Measurements from ENCODE around the gene ALK.

The ALK gene

DNA sequence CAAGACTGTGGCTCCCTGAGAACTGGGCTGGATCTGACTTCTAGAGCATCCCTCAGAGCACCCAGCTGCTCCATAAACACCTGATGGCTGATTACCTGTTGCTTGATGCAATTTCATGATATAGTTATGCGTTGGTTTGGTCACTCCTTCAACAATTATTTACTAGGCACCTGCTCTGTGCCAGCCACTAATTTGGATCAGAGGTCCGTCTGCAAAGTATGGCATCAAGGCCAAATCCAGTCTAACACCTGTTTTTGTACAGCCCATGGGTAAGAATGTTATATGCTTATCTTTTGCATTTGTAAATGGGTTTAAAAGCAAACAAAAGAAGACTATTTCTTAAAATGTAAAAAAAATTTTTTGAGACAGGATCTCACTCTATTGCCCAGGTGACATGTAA is 348.2 kb downstream of the ALK start:
- DNase-seq = no peak

DNA sequence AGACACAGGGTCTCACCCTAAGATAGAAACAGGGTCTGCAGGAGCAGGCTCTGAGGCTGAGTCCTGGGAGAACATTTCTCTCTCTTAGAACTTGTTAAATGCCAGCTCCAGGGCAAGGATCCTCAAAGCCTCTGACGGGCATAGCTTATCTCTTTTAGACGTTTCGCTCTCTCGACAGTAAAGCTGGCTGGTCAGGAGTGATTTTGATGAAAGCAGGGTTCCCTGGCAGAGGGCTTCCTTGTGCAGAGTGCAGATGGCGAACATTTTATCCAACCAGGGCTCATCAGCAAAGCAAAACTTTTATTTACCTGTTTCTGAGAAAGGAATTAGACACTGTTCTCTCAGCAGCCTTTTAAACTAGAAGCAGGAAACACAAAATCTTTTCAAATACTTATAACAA is 350.8 kb downstream of the ALK start:
- no peak for DNase-seq

DNA sequence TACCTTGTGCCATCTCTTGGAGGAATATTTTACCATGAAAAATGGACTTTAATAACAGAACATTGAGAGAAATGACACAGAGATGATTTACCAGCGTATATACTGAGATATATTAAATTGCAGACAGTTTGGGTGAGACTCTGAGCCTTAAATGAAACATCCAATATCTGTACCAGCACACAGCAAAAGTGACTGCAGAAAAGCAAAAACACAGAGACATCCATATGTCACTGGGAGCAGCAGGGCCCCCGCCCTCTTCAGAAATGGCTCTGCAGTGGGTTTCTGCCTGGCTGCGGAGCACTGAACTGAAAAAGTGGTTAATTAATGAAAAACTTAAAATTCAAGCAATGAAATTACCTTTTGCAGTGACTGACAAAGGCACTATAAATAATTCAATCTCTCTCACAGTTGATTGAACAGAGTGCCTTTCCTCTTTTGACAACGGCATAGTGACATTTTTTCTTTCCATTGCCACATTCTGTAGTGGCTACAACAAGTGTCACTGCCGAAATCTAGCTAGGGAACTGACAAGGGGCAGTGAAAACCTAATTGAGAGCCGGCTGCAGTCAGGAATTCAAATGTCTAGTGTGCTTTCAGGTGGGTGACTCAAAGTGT is 353.4 kb downstream of the ALK start:
- no peak for DNase-seq

DNA sequence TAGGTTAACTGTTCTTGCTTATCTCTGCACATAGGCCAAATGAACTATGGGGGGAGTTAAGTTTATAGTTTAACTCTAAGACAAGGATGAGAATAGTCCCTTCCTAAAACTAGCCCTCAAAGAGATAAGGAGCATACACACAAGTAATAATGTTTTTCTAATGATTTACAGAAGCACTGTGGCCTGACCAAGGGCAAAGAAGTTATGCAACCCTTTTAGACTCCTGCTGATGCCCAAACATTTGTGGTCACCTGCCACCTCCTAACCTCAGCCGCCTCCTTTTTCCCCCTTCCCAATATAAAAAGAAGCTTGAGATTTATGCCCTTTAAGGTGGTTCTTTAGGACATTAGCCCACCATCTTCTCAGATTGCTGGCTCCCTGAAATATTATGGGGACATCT is 357.7 kb downstream of the ALK start:
- no peak for DNase-seq

DNA sequence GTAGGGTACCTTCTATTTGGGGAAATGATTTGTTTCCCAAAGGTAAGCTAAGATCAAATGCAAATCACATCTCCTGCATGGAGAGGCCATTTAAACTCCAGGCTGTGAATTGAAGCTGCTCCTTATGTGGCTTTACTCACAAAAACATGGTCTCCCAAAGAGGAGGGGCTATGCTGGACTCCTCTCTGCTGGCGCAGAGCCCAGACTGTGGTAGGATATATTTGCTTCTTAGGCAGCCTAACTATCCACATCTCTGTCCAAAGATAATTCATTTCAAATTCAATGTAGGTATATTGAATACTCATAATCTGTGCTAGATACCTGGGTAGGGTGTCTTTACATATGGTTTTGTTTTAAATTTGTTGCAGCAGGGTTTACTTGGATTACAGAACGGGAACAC is 358.5 kb downstream of the ALK start:
- DNase-seq = no peak

DNA sequence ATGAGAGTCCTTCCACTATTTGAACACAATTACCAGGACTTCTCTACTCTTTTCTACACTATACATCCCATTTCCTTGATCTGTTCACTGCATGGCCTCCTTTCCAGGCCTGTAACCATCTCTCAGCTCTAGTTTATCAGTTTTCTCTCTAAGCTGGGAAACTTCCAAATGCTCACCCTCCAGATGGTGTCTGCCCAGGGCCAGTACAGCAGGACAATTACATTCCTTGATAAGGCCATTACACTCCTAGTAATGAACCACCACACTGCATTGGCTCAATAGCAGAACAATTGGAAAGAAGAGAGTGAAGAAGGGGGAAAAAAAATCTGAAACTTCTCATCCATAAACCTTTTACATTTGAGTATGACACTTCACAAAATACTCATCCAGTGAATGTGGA is 359.1 kb downstream of the ALK start:
- no peak for DNase-seq

DNA sequence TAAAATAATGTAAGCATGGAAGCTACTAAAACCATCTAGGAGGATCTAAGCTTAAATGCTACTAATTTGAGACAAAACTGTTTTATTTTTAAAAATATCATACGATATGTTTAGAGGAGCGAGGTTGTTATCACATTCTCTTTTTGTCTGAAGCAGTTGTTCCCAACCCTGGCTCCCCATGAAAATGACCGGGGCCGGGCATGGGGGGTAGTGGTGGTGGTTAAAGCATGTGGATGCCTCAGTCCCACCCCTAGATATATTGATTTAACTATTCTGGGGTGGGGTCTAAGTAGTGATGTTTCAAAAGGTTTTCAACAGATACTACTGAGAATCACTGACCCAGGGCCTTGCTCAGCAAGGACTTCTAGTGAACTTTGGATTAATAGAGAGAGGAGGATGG is 359.8 kb downstream of the ALK start:
- DNase-seq = no peak

DNA sequence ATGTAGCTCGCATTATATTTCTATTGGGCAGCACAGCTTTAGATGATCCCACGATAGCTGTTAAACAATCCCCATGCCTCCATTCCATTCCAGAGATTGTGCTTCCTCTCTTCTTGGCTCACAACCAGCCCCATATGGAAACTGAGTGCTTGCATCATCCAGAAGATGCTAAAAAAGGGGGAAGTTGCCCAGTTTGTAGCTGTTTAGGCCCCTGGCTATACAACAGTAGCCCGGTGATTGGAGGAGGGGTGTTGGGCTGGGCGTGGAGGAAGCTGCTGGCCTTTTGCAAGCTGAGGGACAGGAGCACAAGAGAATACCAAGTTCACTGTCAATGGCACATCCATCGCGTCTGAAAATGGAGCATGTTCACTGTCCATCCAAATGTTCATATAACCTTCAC is 360.2 kb downstream of the ALK start:
- no peak for DNase-seq

DNA sequence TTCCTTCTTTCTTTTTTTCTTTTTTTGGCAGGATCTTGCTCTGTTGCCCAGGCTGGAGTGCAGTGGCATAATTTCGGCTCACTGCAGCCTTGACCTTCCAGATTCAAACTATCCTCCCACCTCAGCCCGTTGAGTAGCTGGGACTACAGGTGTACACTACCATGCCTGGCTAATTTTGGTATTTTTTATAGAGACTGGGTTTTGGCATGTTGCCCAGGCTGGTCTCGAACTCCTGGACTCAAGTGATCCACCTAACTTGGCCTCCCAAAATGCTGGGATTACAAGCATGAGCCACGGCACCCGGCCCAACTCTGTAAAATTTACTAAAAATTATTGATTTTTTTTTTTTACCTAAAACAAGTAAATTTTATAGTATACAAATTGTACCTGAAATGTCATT is 360.8 kb downstream of the ALK start:
- DNase-seq = no peak

DNA sequence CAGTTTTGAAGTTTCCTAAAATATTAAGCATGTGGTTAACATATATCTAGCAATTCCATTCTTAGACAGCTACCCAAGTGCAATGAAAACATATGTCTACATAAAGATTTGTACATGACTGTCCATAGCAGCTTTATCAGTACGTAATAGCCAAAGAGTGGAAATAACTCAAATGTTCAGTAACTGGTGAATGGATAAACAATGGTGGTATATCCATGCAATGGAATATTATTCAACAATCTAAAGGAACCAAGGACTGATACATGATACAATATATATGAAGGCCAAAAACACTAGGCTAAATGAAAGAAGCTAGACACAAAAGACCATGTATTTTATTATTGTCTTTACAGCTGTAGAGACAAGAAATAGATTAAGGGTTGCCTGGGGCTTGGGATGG is 361.4 kb downstream of the ALK start:
- DNase-seq = no peak

DNA sequence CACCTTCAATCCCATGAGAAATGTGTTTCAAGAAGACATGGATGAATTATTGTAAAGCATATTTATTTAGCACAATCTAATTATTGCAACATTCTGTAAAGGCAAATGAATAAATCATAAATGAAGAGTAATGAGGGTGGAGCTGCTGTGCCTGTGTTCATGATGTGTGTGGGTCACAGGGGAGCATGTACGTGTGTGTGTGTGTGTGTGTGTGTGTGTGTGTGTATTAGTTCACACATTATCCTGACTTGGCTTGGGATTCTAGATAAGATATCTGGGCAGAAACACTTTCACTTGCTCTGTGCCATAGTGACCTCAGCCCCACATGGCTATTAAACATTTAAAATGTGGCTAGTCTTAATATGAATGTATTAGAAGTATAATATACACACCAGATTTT is 361.8 kb downstream of the ALK start:
- DNase-seq = no peak

DNA sequence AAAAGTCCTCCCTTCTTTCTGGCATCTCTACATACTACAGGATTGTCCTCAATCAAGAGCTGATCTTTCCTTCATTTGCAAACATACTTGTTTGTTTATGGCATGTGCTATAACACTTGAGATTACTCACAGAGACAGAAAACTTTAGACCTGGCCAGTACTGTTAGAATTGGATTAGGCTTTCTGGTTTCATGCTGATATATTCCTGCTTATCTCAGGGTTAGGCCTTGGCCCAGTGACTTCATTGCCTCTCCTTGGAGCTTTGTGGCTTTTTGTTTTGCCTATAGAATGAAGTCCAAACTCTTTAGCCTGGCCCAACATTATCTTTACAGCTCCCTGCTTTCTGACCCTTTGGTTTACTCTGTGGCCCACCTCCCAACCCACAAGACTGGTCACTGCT is 363.3 kb downstream of the ALK start:
- no peak for DNase-seq

DNA sequence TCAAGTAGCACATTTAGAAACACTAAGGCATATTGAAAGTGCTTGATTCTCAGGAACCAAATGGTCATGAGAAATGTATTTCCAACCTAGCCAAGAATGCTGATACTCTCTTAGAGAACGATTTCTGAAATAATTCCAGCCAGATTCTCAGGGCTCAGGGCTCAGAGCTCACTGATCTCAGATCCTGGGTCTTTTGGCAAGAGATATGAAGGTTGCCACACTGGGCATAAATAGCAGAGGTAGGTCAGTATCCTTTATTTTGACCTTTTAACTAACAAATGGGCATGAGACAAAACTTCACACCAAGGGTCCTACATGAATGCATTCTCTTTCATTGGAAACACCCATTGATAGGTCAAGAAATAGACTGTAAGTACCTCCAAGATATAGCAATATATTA is 364.1 kb downstream of the ALK start:
- DNase-seq = no peak

DNA sequence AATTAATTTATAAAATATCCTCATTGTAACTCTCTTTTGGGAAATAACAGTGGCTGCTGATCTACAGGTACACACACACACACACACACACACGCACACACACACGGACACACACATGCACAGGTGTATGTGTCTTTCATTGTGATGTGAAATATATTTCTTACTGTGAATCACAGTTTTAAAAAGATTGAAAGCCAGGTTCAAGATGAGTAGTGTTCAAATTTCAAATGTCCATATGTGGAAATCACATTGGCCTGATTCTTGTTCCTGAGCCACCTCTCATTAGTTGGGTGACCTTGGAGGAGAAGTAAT is 372.4 kb downstream of the ALK start:
- no peak for DNase-seq

DNA sequence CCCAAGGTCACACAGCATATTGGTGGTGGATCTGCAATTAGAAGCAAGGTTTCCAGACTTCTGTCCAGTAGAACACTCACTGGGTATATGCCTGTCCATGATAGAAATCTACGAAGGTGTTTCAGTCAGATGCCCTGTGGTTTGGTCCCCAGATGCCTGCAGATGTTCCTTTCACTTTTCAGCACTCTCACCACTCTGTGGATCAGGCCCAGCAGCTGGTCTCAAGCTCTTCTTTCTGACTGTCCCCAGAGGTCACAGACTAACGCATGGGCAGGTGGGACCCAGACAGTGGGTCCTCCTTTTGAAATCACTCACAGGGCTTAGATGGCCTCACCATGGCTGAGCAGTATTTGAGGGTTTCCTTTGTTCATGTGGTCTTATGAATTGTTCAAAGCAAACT is 376.5 kb downstream of the ALK start:
- no peak for DNase-seq

DNA sequence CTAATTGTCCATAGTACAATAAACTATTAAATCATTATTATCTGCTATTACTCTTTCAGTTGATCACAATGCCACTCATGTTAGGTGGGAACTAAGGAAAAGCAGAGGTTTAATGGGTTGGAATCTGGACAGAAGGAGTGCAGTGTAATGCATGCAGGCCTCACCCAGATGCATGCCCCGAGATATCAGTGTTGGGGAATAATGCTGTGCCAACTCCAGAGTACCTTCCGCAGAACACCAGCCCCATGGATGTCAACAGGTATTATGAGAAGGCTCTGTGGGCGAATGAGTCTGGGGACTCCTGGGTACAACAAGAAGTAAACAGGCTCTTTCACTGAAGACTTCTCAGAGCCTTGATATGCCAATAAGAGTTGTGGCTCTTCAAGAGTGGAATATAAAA is 377.4 kb downstream of the ALK start:
- no peak for DNase-seq

DNA sequence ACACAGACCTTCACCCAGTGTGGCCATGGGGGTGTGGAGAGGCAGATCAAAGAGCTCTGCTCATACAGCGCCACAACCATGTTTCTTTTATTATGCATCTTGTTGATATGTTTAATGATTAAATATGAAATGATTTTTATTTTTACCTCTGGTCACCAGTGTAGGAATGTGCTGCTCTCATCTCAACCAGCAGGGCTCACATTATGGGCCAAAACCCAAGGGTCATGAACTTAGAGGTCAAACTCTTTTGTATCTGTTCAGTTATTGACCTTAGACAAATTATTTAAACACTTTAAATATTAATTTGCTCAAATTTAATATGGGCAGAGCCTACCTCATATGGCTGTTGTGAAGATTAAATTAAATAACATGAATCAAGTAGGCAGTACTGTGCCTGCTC is 386.2 kb downstream of the ALK start:
- no peak for DNase-seq

DNA sequence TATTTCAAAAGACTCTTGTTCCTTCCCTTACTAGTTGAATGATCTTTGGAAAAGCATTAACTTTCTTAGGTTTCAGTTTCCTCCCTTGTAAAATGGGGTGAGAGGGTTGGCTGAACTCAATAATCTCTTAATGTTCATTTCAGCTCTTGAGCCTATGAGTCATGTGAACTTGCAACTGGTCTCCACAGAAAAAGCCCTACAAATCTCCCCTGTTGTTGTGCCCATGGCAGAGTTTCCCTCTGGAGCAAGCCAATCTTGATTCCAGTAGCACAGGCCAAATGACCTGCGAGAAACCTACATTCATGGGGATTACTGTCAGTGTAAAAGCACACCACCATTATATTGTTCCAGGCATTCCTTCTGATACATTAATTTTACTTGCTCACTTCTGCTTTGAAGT is 388.9 kb downstream of the ALK start:
- no peak for DNase-seq

DNA sequence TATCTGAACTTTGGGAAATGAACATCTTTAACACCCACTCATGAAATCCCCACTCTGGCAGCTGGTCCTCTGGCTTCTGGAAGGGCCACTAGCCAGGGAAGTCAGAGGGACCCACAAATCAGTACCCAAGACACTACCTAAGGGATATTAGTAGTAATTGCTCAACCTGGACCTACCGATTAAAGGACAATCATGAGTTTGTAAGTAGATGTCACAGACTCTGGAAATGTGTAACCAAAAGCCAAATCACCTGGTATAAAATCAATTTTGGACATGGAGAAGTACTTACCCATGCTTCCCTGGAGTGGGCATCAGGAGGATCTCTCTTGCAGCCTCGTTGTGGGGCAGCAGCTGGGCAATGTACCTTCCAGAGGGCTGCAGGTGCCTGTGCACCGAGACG is 389.8 kb downstream of the ALK start:
- DNase-seq = no peak

DNA sequence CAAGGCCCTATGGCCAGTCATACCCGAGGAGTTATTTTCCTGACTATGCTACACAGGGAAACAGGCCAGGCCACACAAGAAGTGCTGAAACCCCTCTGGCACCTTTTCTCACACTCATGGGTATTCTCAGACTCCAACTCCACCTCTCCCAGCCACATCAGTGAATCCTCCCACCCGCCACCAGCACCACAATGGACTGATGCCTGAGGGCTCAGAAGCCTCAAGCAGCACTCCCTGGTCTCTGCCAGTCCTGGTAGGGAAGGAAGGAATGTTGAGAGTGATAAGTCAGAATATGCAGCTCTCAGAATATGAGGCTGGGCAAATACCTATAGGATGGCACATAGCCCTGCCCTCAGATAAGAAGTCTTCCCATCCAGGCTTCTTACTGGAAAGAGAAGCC is 391.1 kb downstream of the ALK start:
- DNase-seq = no peak

DNA sequence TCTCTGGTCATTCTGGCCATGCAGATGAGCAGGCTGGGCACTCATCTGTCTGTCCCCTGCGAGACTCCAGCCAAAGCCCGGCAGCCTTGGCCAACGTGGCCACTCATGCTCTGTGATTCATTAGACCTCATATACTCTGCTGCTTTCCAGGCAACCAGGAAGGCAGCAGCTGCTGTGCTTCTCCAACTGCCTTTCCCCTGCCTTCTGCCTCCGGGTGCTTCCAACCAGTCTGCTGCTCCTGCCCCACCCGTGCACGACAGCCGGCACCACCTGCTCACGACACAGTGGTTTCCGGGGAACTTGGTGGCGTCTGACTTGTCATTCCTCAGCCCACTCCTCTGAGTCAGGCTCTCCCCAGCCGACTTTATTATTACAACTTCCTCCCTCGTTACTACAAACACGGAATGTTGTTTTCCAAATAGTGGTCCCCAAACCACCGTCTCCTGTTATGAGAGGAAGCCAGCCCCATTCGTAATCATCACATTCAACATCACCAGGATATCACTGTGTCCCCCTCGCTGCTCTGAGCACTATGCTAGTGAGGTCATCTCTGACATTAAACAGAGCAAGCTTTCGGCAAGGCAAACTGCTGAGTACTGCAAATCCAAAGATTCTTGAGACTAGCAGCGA is 392.4 kb downstream of the ALK start:
- no peak for DNase-seq

DNA sequence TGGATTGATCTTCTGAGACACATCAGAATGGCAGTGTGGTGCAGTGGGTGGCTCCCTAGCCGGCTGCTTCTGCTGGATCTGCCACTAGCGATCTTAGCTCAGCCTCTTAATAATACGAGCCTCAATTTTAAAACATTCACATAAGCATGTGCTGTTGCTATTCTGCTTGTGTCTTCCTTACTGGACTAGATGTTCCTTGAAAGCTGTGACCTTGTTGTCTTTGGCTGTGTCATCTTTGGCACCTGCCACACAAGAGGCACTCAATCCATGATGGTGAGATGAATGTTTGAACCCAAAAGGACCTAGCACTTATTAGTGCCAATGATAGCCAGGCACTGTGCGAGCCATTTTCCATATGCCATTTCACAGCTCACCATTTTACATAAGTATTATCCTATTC is 393.0 kb downstream of the ALK start:
- no peak for DNase-seq

DNA sequence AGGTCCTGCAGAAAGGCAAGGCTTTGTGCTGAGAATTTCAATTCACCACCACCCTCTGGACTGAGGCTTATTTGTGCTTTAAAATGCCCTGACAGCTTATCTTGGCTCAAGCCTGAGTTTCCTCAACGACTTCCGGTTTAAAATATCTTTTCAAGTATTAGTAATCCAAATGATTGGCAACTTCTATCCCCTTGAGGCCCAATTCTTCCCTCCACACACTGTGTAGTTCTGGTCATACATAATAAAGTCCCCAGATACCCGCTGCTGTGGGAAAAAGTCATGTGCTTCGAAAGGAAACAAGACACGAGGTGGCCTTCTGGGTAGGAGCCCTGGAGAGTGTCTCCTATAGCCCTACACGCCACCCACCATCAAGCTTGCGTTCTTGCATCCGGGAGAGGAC is 393.4 kb downstream of the ALK start:
- DNase-seq = no peak

DNA sequence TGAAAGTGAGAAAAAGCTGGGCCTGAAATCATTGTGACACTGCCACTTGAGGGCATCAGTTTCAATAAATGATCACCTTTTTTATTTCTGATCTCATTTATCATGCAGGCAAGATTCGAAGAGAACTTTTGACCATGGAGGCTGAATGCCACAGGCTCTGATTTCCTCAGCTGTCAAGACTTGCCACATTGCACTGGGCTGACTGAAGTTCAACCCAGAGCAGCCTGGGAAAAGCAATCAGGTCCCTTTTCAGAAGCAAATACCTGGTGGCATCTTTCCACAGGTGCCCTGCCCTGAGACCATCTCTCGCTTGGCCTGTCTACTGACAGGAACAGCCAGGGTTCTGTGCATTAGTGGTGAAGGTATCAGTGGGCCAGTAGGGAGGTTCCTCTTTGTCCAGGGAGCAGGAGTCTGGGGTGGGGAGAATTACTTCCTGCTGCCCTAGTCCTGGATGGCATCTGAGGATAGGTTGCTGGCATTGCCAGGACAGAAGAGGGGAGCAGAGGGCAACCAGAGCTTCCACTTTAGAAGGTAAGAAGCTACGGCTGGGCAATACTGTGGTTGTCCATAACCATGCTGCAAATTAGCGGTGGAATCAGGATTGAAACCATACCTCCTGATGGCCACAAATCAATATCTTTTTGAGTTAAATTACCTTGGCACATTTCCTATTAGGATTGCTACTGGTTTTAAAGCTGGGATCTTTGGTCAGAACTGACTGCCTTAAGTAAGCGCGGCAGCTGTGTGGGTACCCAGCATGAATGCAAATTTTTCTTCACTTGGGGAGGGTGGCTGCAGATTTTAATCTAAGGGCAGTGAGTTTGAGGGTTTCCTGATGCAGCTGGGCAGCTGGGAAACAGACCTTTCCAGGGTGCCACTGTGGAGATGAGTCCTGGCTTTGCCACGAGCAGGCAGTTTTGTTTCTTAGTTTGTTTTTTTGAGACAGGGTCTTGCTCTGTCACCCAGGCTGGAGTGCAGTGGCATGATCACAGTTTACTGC is 394.5 kb downstream of the ALK start:
- DNase-seq = no peak
